Right ventricle myocardium superior (tissue), 1 donor: ENCODE results near the gene ARFRP1. TPM values are rescaled to one million over a fixed set of nuclear protein-coding genes. Genes with fewer than 3 reads are reported as not detected.

Source experiments
- ATAC-seq: fragments of 200-7000 bp; cut with Tn5 transposase; one replicate; pipeline ENCODE4 v1.9.1; 2020; ENCODE audit warnings: mild to moderate bottlenecking; ENCODE audit not compliant: poor library complexity
- DNase-seq: peaks from one replicate; pipeline ENCODE4 v3.0.0-alpha.2; 2020
- intact Hi-C: fragments of 100-400 bp; cut with DNase I; formaldehyde crosslinking; loops from one replicate; pipeline ENCODE4 v1.11.2; 2022
- long read RNA-seq: library from polyadenylated mRNA; unstranded; transcript quantifications from one replicate; pipeline ENCODE4 v2.0.0, GENCODE V29; 2021
- total RNA-seq: library from RNA; stranded (reverse); fragmentation: NEBNext Ultra II Directional; extraction: Animal tissue kit (Norgen Biotek cat#: 25700); gene quantifications from one replicate; pipeline ENCODE4 v1.2.1, GENCODE V29; 2021
- donor health status: DM: no; HTN: yes; CAD: no; lungs with severe emphysema.

ARFRP1 gene, protein sequence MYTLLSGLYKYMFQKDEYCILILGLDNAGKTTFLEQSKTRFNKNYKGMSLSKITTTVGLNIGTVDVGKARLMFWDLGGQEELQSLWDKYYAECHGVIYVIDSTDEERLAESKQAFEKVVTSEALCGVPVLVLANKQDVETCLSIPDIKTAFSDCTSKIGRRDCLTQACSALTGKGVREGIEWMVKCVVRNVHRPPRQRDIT
- total RNA-seq, result 32.2 TPM
- long read RNA-seq, transcript ARFRP1-214 (8 exons, 2,559 nt), result major isoform, 25 of 100 reads
- long read RNA-seq, partial matches to known transcripts, result 4 of 100 reads
- long read RNA-seq, other reads (novel, unspliced or antisense), result 57 of 100 reads

DNA sequence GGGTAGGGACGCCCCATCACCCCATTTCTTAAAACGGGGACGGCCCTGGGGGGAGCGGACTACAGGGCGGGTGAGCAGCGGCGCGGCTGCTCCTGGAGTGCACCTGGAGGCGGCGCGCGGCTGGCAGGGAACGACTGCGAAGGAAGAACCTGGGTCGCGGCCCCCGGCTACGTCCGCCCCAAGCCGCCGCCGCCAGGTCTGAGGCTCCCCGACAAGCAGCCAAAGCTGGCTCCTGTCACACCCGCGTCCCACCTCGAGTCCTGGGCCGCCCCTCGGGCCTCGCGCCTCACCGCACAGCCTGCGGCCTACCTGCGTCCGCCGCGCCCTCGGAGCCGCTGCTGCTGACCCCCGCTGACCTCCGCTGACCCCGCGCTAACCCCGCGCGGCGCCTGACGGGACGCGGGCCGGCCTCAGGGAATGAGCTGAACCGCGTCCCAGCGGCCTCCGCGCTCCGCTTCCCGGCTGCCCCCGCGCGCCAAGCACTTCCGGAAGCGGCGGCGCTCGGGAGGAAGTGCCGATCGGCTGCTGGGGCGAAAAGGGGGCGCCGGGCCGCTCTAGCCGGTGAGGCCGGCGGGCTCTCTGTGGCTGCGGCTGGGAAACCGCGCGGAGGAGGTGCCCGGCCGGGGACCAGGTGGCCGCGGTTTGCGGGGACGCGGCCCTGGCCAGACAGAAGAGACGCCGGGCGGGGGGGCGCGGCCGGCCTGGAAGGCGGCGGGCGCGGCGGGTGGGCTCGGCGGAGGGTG lies at the start of gene ARFRP1, which contains the start of gene ZGPAT:
Gene ARFRP1 (minus strand): TSS at position 419 of the 743 bp plus-strand sequence. CDS start 885 bp downstream, outside the sequence.
Gene ZGPAT (plus strand): TSS at position 482 of the 743 bp plus-strand sequence. CDS start 542 bp downstream, outside the sequence.
- intact Hi-C loops, result no loop called here
- peak; percentile 98 for ATAC-seq
- peak; percentile 95 for DNase-seq

DNA sequence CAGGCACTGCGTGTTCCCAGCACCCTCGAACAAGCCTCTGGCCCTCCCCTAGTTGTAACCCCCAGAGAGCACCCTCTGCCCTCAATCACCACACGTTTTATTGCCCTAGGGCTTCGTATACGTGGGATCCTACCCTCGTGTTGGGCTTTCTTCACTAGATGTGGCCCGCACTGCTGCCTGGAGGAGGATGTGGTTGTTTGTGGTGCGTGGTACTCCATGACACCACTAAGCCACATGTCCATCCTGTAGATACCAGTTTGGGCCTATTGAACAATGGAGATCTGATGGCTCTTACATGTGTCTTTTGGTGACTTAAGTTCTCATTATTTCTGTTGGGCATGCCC lies 48.8 kb upstream of the ARFRP1 start:
- intact Hi-C loops, result no loop called here
- no peak for ATAC-seq
- DNase-seq, result no peak

DNA sequence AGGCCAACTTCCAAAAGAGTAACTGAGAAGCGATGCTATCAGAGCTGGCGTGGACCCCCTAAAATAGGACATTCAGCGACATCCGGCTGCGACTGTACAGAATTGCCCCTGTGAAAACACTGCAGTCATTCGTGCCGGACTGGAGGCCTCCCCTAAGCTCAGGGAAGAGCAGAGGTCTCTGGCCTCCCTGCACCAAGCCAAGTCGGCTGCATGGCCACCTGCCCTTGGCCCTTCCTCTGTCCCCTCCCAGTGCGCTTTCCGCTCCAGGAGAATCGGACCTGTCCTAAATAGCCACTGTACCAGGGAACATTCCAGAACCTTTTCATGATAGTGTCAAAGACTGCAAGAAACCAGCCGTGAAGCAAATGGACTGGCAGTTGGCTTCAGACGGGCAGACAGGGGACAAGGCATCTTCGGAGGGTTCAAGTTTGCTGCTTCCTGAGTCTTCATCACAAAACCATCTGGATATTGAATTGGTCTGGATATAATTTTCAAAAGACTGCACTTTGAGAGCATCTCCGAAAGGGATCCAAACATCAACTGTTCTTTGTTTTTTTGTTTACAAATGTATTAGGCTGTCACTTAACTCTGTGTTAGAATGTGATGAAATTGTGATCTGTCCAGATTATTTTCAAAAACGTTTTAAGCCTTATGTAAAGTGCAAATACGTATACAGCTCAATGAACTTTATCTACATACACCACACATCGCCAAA lies 48.3 kb upstream of the ARFRP1 start:
- intact Hi-C loops, result no loop called here
- no peak for ATAC-seq

DNA sequence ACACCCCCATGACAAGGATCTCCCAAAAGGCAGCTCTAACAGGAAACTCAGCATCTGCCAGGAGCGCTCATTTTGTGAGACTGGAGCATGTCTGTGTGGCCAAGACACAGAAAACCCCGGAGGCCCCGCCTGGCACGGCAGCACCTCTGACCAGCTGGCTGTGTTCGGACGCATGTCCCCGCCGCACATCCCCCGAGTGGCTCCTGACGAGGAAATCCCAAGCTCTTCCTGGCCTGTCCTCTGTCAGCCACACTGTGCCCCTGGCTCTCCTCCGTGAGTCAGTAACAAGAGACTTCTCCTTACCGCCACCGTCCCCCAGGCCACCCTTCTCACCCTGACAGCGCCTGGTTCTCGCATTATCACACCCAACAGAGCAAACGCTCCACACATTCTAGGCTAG lies 46.2 kb upstream of the ARFRP1 start:
- ATAC-seq (peak; percentile 14), DNase-seq (no peak)
- intact Hi-C loops, result no loop called here

More for the DNA sequence above, 48.3 kb upstream of the ARFRP1 start:
- no peak for DNase-seq

DNA sequence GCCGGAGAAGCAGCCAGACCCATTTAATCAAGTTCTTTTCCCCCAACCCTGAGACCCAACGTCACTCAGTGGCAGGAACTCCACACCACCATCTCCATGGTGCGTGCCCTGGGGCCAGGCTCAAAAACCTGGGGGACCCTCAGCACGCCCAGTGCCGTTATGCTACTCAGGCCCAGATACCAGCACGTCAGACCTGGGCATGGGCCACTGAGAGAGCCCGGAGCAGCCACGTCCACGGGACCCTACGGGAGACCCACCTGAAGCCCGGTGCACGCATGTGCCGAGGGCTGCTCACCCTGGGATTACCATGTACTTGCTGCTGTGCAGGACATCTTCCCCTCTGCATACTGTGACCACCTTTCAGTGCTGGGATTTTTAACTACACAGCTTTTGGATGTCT lies 45.6 kb upstream of the ARFRP1 start:
- no peak for ATAC-seq
- intact Hi-C loops, result no loop called here
- no peak for DNase-seq

DNA sequence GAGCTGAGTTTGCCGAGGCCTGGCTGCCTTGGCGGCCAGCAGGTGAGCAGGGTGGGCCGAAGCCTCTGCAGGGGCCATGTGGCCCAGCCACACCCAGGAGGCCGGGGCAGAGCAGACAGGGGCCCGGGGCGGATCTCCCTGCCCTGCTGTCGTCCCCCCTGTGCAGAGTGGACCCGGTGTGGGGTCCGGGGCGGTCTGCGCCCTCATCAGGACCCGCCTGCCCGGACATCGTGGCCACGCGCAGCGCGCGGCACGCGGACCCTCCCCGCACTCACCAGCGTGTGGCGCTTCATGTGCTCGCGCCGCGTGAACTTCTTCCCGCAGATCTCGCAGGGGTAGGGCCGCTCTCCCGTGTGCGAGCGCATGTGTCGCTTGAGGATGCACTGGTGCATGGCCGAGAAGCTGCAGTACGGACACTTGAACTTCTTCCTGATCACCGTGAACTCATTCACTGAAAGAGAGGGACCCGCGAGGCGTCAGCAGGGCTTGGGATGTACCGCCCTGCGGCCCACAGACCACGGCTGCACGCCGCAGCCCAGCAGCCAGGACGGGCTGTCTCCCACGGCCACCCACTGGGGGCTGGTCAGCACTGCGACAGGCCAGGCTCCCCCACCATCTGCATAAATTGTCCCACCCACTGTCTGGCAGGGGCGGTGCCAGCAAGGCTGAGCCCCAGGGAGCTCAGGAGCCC lies 44.8 kb upstream of the ARFRP1 start:
- no peak for ATAC-seq
- no peak for DNase-seq
- intact Hi-C loops, result no loop called here

DNA sequence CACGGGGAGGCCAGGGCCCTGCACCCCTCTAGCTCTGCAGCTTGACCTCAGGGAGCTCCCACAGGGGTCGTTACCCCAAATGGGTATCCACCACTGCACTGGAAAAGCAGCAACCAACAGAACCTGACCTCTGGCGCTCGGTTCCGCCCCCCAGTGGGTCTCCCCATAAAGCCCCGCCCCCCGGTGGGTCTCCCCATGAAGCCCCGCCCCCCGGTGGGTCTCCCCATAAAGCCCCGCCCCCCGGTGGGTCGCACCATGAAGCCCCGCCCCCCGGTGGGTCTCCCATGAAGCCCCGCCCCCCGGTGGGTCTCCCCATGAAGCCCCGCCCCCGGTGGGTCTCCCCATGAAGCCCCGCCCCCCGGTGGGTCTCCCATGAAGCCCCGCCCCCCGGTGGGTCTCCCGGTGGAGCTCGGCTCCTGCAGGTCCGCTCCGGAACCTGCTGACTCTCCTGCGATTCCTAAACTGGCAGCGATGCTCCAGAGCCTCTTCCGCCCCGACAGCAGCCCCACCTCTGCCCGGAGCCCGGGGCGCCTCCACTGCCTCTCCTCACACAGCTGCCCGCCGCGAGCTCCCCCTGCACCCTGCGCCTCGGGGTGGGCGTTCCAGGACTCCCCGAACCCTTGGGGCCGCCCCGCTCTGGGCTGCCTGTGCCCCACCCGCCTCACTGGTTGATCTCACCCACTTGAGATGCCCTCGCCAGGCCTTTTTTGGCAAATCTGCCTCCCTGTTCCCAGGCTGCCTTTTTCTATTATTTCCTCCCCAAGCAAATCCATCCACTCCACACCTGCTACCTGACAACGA lies 43.9 kb upstream of the ARFRP1 start:
- no peak for ATAC-seq
- DNase-seq, result no peak
- intact Hi-C loops, result no loop called here

DNA sequence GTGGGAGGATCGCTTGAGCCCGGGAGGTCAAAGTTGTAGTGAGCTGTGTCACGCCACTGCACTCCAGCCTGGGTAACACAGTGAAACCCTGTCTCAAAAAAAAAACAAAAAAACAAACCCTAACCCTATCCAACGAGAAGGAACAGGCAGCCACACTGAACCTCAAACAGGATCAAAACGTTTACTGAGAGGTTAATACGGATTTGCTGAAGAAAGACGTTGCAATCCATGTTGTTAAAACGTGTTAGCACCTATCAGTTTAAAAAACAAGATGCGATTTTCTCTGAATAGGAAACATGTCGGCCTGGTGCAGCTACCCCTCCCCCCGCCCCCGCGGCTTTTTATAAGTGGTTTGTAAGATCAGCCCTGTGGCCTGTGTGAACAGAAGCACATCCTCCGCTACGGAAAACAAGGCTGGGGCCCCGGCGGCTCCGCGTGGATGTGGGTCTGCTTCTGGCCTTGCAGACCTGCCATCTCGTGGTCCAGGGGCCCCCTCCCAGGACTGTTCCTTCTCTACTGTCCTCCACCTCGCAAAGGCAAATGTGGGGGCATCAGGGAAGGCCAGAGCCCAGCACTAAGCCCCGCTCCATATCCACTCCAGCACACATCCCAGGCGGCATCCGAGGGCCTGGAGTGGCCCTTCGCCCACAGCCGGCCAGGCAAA lies 43.2 kb upstream of the ARFRP1 start:
- no peak for DNase-seq
- ATAC-seq, result no peak
- intact Hi-C loops, result no loop called here

DNA sequence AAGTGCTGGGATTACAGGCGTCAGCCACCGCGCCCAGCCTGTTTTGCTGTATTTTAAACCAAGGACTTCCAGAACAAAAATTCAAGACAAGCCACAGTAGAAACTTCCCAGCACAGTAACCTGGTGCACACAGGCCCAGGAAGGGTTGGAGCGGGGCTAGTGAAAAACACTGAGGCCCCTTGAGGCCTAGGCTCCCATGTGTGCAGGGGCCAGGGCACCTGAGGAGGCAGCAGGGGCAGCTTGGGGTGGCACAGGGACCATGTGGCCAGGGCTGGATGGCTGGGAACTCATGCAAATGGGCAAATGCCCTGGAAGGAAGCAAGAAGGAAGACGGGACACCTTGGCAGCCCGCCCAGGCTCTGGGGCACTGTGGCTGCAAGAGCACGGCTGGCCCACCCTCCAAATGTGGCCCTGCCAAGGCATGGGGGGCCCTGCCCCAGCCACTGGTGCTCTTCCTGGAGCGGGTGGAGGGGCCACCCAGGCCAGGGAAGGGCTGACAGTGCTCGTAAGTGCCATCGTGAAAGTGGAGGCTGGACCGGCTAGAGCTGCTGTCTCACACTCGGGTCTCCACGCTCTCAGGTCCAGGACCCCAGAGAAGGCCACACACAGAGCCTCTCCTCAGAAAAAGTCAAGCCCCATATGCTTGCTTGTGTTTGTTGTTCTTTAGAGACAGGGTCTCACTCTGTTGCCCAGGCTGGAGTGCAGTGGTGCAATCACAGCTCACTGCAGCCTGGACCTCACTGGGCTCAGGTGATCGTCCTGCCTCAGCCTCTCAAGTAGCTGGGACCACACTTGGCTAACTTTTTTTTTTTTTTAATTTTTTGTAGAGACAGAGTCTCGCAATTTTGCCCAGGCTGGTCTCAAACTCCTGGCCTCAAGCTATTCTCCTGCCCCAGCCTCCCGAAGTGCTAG lies 42.1 kb upstream of the ARFRP1 start:
- intact Hi-C loops, result no loop called here
- no peak for DNase-seq
- ATAC-seq, result no peak

DNA sequence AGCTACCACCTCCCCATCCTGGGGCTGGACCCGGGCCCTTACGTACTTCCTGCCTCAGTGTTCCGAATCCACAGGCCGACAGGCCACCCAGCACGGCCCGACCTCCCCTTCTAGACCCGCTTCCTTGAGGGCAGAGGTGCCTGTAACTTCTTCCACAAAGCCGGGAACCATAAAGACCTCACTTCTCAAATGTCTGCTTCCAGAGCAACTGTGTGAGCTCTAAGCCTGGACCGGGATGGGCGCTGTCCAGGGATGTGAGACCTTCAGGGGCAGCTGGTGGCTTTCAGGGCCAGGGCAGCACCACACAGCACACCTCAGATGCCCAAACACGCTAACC lies 41.1 kb upstream of the ARFRP1 start:
- no peak for DNase-seq
- intact Hi-C loops, result no loop called here
- no peak for ATAC-seq

DNA sequence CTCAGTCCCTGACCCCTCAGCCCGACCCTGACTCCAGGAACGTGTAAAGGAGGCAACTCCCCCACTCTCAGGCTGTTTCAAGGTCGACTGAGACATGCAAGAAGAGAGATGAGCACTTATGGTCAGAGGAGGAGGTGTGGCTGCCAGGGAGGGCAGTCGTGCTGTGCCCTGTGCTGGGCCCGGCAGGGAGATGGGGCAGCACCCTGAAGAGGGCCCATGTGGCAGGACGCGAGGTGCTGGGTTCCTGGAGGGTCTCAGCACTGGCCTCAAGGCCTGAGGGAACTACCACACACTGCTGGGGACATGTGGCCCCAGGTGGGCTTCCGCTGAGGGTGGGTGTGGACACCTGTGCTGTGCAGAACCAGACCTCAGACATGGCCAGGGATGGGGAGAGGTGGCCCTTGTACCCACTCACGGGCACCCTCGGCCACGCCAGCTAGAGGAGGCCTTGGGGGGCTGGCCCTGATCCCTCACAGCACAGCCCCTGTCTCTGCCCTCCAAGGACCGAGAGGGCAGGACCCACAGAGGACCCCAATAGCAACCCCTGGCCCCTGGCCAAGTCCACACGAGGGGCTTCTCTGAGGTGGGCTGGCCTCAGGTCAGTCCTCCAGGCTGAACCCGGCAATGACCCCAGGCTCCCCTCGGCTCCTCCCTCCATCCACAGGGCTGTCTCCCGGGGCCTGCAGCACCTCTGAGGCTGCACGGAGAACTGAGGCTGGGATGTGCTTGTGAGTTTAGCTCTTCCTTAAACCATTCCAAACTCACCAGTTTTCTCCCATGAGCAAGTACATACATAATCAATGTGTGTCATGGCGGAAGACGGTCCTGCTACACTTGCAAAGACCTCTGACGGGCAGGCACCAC lies 40.5 kb upstream of the ARFRP1 start:
- ATAC-seq, result peak; percentile 30
- intact Hi-C loops, result no loop called here
- DNase-seq, result no peak

DNA sequence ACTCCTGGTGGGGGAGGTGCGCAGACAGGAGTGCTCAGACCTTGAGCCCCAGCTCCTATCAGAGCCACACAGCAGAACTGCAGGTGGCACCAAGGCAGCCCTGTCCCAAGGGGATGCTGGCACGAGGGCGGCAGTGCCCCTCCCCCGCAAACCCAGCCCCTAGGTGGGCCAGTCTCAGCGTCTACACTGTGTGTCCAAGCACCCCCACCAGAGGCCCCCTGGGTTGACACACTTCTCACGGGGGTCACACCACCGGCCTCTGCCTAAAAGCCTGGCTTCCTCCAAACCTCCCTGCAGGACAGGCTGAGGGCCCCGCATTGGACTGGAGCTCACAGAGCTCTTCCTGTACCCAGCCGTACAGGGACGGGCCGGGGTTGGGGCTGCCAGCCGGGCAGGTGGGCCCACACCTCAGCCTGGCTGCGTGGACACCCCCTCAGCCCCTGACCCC lies 39.9 kb upstream of the ARFRP1 start:
- peak; percentile 4 for ATAC-seq
- intact Hi-C loops, result no loop called here

DNA sequence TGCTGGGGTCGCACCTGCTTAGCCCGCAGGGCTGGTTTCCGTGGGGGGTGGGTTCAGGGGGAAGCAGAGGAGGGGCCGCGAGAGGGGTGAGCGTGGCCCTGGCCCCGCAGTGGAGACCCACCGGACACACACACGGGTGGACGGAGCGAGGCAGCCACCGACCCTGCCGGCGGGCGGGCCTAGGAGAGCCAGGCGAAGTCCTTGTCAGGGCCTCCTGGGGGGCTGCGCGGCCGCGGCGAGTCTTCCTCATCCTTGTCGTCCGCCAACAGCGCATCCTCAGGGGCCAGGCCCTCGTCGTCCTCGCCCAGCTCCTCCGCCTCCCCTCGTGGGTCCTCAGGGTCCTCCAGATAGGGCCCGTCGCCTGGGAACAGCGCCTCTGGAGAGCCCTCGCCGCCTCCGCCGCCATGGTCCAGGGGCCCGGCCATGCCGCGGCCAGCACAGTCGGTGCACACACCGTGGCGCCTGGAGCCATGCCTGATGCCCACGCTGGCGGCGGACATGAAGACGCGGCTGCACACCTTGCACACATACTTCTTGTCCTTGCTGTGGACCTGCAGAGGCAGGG lies 39.1 kb upstream of the ARFRP1 start:
- ATAC-seq (no peak), DNase-seq (no peak)
- intact Hi-C loops, result no loop called here

More for the DNA sequence above, 39.9 kb upstream of the ARFRP1 start:
- DNase-seq, result no peak

DNA sequence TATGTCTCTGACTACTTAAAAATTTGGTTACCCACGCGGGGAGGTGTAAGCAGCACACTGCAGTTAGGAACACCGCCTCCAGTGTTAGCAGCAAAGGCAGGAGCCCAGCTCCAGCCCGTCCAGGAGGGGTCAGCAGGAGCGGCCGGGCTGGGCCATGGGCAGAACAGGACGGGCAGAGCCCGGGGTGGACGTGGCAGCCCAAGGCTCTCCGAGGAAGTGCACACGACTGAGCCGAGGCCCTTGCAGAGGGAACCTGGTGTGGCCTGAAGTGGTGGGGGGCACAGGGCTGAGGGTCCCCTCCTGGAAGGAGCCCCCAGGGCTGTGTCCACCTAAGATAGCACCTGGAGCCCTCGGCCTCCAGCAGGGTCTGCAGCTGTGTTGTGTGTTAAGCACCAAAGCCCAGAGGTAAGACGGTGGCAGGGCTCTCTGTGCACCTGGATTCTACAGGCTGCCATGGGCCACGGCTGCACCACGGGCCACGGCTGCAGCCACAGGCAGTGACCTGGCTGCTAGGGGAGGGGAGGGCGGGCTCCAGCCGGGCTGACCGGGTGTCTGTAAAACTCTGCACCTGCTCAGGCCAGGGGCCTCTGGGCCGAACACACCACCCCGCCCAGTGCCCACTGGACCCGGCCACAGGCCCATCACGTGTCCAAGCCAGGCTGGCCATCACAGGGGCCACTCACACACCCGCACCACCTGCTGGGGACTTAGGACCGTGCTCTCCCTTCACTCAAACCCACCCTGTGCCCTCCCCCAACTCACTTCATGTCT lies 38.4 kb upstream of the ARFRP1 start:
- DNase-seq, result no peak
- intact Hi-C loops, result no loop called here
- no peak for ATAC-seq

DNA sequence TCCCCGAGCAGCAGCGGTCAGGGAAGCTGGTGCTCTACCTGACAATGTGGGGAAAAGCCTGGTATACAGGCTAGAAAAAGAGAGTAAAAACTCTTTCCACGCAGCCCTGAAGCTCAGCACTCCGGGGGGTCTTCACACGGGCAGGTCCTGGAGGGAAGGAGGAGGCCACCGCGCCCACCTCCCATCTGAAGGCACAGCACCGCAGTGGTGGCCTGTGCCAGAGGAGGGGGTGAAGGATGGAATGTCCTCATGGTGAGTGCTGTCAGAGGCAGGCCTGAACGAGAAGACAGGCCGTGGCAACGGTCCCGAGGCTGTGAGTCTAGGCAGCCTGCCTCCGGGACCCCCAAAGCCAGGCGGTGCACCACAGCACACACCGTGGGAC lies 37.6 kb upstream of the ARFRP1 start:
- DNase-seq (no peak), ATAC-seq (no peak)
- intact Hi-C loops, result no loop called here
